Subcutaneous adipose tissue (tissue), 4 donors: Measurements from ENCODE around the gene FRAS1. TPM values are rescaled to one million over a fixed set of nuclear protein-coding genes. Genes with fewer than 3 reads are reported as not detected.

Experiments
- CTCF ChIP-seq: fragments of 450-650 bp; IDR thresholded peaks from one replicate; pipeline ENCODE4 v1.5.1; 2016; ENCODE audit warnings: low read depth, mild to moderate bottlenecking, control low read depth, antibody characterized with exemption, moderate library complexity
- total RNA-seq, 4 donors: library from RNA; depleted of rRNA; stranded (reverse); fragments of >200 nt; gene quantifications; one replicate each; pipeline ENCODE4 v1.1.0, GENCODE V29; 2016

FRAS1 gene
- total RNA-seq, 4 donors from 2014 or later = 2.2 to 6.0 (median 3.6) TPM

DNA sequence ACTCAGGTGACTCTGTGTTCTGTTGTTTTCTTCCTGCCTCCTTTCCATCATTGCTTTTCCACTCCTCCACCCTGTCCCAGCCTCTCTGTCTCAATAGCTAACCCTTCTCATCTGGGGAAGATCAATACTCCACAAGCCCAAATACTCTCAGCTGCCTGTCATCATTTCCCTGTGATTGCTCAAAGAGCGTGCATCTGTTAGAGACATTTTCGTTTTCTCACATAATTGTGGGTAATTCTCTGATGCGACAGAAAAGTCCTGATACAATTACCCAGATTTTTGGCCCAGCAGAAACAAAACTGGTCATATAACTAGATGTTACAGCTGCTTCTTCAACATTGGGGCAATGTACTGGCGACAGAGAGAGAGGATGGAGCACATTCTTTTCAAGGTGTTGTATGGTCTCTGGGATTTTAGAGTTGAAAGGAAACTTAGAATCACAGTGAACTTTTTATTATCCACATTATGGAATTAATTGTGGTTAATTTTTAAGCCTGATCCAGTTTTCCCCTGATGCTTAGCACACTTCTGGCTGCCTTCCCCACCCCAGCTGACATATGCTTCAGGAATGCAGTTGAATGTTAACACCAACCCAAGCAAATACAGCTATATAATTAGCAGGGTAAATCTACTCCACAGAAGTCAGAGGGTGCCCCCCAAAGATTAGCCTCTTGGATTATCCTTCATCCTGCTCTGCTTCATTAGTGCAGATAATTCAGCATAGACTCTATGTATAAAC lies 323.0 kb downstream of the FRAS1 start:
- TF ChIP-seq CTCF = no peak

DNA sequence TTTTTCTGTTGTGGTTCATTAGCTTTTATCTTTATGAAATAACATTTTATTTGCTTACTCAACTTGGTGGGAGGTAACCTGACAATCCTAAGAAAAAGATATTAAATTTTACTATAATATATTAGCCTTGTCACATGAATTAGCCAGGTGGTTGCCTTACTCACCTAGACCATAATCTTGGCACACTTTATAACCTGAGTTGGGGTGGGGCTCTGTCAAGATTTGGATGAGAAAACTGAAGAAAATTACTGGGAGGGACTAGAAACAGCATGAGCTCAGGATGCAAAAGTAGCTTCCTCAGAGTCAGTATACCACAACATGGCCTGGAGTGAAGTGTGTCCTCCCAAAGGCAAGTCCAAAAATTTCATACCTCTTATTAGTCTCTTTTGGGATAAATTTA lies 329.6 kb downstream of the FRAS1 start:
- TF ChIP-seq CTCF = no peak

GRCh38 chr4:78395642-78396041 lies 338.5 kb downstream of the FRAS1 start:
- no peak for TF ChIP-seq CTCF

GRCh38 chr4:78396613-78397291 lies 339.6 kb downstream of the FRAS1 start:
- no peak for TF ChIP-seq CTCF

GRCh38 chr4:78397292-78397630 lies 340.1 kb downstream of the FRAS1 start:
- no peak for TF ChIP-seq CTCF

DNA sequence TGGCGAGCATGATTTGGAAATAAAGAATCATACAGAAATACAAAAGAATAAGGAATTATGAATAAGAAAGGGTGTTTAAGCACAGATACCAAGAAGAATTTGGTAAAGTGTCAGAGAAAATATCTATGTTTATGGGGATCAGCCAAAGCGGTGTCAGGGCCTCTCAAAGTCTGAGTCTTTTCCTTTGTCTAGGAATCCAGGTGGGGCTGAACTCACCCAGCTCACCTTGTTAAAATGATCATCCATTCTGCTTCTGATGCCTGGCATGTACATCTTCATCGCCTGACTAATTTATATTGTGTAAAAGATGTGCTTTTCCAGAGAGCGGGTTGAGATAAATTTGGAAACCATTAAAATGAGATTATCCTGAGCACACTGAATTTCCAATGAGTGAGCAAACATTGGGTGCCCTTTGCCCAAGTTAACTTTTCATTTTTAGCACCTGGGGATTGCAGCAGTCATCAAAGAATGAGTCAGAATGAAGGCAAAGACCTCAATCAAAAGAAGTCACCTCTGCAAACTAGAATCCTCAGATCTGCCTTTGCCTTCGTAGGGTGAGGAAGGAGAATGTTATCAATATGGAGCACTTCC lies 352.6 kb downstream of the FRAS1 start:
- TF ChIP-seq CTCF = no peak

GRCh38 chr4:78410225-78410624 lies 353.1 kb downstream of the FRAS1 start:
- TF ChIP-seq CTCF = no peak
